Ovary (tissue), 9 donors: ENCODE results near the gene KCNIP1. TPM values are rescaled to one million over a fixed set of nuclear protein-coding genes. Genes with fewer than 3 reads are reported as not detected.

Source experiments
- DNase-seq, 5 donors: peaks; one replicate each; pipeline ENCODE4 v3.0.0-alpha.2; 2019 to 2020
- H3K27ac ChIP-seq, 2 donors: fragments of 200-600 bp; one replicate each; pipeline versions ENCODE4 v1.5.1 to v1.8.0; 2019 to 2022
- H3K27me3 ChIP-seq: fragments of 200-600 bp; one replicate; pipeline ENCODE4 v1.8.0; 2022
- H3K36me3 ChIP-seq: fragments of 200-600 bp; sonication (generic); one replicate; pipeline ENCODE4 v1.5.1; 2019
- H3K4me1 ChIP-seq: one replicate; pipeline ENCODE4 v1.8.1; 2013; ENCODE audit warnings: mild to moderate bottlenecking, moderate library complexity; ENCODE audit not compliant: insufficient read depth
- H3K4me3 ChIP-seq: fragments of 200-600 bp; sonication (generic); one replicate; pipeline ENCODE4 v1.5.1; 2017
- H3K9me3 ChIP-seq, 2 donors: fragments of 200-600 bp in 1 of 2; sonication (generic) in 1 of 2; one replicate each; pipeline versions ENCODE4 v1.5.1 to v1.8.1; 2013 to 2019; ENCODE audit warnings: mild to moderate bottlenecking in 1 of 2, moderate library complexity in 1 of 2
- EP300 ChIP-seq: sonication (generic); formaldehyde crosslinking; IDR thresholded peaks from one replicate; pipeline ENCODE4 v1.6.1; 2017; ENCODE audit warnings: antibody characterized with exemption
- POLR2A ChIP-seq: fragments of 450-650 bp; IDR thresholded peaks from one replicate; pipeline ENCODE4 v1.6.1; 2017; ENCODE audit warnings: antibody characterized with exemption, mild to moderate bottlenecking, moderate library complexity
- WGBS, 3 donors: extraction: QIAGEN DNeasy Blood & Tissue Kit in 1 of 3; methylation state at CpG; one replicate each; pipeline versions ENCODE4 v1.1.5 to v1.1.7; 2013 to 2017; 5-methylcytosine and 5-hydroxymethylcytosine counted together
- intact Hi-C, 4 donors: fragments of 100-400 bp; cut with DNase I; formaldehyde crosslinking; loops; one replicate each; pipeline versions ENCODE4 v1.11.0 to v1.15.1; 2022 to 2023
- polyA plus RNA-seq, 2 donors: library from polyadenylated mRNA; stranded (reverse); fragments of 200-250 nt in 1 of 2; fragments of 350-450 nt in 1 of 2; fragmentation: Illumina TruSeq in 1 of 2; extraction: RNeasy Lipid Tissue Mini Kit (QIAGEN cat#74804) in 1 of 2; gene quantifications; one replicate each; pipeline ENCODE4 v1.2.3, GENCODE V29; 2013 to 2014
- total RNA-seq, 7 donors: library from RNA; depleted of rRNA in 2 of 7; stranded (reverse); fragments of >200 nt in 2 of 7; fragmentation: NEBNext Ultra II Directional in 3 of 7; extraction: Animal tissue kit (Norgen Biotek cat#: 25700) in 3 of 7; gene quantifications; one replicate each; pipeline versions ENCODE4 v1.1.0 to v1.2.4, GENCODE V29; 2016 to 2023
- TF ChIP-seq, protein P1 (sequence below), 3 donors: fragments of 450-650 bp in 2 of 3; fragments of 200-600 bp in 1 of 3; IDR thresholded peaks; one replicate each; pipeline versions ENCODE4 v1.5.1 to v1.8.0; 2016 to 2022; ENCODE audit warnings: antibody characterized with exemption in 3 of 3, mild to moderate bottlenecking in 1 of 3
- donor health status: DM: no; HTN: no; CAD: no; lungs with moderate emphysema.
- donor health status: DM: no; HTN: no; CAD: no.
- donor health status: Bipolar disorder and iron deficiency.
- donor health status: DM: yes; HTN: yes; CAD: no.
- donor health status: DM: no; HTN: no; CAD: no.
- donor health status: DM: yes; HTN: yes; CAD: no.

The KCNIP1 gene
- total and polyA plus RNA-seq, 9 donors: 0.20 to 2.2 (median 0.66) TPM

DNA sequence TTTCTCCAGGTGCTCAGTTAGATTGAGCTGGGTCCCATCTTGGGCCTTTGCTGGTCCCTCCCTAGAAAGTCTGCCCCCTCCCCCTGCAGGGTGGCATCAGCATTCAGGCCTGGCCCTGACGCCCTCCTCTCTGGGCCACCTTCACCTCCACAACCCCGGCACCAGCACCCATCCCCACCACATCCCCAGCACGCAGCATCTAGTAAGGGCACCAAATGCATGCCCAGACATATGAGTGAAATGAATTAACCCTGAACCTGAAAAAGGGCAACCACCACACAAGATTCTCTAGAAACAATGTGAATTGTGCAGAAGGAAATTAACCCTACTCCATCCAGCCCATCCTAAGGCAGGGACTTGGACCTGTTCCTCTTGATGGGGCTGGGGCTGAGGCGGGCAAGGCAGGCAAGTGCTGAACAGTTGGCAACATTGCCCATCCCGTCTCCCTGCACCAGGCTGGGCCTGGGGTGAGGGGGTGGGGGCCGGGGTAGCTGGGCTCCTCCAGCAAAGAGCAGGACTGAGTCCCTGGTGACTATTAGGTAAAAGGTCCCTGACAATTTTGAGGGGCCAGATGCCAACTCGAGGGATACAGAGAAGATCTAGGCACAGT, 125.9 kb downstream of the KCNIP1 start:
- no peaks in the 10 kb centered on the region for H3K36me3 ChIP-seq
- DNase-seq: no peak
- H3K9me3 ChIP-seq: no peaks in the 10 kb centered on the region
- no peak for TF ChIP-seq EP300
- TF ChIP-seq, protein P1, sequence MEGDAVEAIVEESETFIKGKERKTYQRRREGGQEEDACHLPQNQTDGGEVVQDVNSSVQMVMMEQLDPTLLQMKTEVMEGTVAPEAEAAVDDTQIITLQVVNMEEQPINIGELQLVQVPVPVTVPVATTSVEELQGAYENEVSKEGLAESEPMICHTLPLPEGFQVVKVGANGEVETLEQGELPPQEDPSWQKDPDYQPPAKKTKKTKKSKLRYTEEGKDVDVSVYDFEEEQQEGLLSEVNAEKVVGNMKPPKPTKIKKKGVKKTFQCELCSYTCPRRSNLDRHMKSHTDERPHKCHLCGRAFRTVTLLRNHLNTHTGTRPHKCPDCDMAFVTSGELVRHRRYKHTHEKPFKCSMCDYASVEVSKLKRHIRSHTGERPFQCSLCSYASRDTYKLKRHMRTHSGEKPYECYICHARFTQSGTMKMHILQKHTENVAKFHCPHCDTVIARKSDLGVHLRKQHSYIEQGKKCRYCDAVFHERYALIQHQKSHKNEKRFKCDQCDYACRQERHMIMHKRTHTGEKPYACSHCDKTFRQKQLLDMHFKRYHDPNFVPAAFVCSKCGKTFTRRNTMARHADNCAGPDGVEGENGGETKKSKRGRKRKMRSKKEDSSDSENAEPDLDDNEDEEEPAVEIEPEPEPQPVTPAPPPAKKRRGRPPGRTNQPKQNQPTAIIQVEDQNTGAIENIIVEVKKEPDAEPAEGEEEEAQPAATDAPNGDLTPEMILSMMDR (IDR thresholded peaks at IDR 0.05): no peak
- no peak for TF ChIP-seq POLR2A
- WGBS, 3 donors: 89 to 95% (median 95%) methylated on average over 7 of the region's 7 CpGs
- intact Hi-C loops: loop anchor here in 3 of 4 donors (5.0 kb wide), 2 partner anchors 192 to 402 kb away; no protein-coding TSS in a partner anchor
- no peaks in the 10 kb centered on the region for H3K27me3 ChIP-seq
- no peak overlapping the region for H3K4me3 ChIP-seq
- peaks cover 10% of the 10 kb centered on the region for H3K4me1 ChIP-seq
- H3K27ac ChIP-seq: no peak overlapping the region

DNA sequence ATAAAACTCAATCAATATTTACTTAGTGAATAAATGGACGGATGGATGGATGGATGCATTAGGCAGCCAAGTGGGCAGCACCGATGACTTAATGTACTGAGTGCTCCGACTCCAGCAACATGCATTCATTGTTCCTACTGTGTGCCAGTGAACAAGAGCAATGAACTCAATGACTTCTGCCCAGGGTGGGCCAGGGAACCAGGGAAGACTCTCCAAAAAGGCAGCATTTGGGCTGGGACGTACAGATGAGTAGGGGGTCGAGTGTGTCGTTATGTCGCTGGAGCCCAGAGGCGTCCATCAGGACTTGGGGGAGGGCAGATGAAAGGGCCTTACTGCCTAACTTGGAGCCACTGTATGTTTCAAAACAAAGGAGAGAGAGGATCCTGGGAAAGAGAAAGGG, 126.4 kb downstream of the KCNIP1 start:
- 92 to 96% (median 94%) methylated on average over 8 of the region's 8 CpGs for WGBS, 3 donors
- no peak for DNase-seq
- Histone ChIP-seq H3K4me3 (no peak overlapping the region), H3K9me3 (no peaks in the 10 kb centered on the region), H3K36me3 (no peaks in the 10 kb centered on the region), H3K4me1 (peaks cover 10% of the 10 kb centered on the region), H3K27ac (no peak overlapping the region), H3K27me3 (no peaks in the 10 kb centered on the region)
- TF ChIP-seq EP300 (no peak), POLR2A (no peak)
- TF ChIP-seq, protein P1 (IDR thresholded peaks at IDR 0.05): no peak
- intact Hi-C loops: loop anchor here in 3 of 4 donors (5.0 kb wide), 2 partner anchors 193 to 403 kb away; no protein-coding TSS in a partner anchor

DNA sequence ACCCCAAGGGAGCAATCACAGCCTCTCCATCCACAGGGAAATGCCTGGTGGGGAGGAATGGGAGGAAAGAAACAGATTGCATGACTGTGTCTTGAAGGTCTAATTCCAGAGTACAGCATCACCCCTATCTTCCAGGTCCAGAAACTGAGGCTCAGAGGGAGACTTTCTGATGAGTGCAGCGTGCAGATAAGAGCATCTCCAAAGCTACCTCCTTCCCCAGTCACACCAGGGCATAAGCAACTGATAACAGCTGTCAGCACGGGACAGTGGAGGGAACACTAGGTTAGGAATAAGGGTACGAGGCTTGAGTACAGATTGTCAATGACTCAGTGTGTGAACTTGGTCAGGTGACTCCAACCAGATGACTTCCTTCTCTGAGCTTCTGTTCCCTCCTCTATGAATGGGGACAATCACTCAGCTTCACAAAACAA, 126.9 kb downstream of the KCNIP1 start:
- peaks cover 10% of the 10 kb centered on the region for H3K4me1 ChIP-seq
- TF ChIP-seq POLR2A (no peak), EP300 (no peak)
- TF ChIP-seq, protein P1 (IDR thresholded peaks at IDR 0.05): no peak
- H3K27me3 ChIP-seq: no peaks in the 10 kb centered on the region
- 65 to 70% (median 69%) methylated on average over 3 of the region's 3 CpGs for WGBS, 3 donors
- no peaks in the 10 kb centered on the region for H3K9me3 ChIP-seq
- no peak overlapping the region for H3K27ac ChIP-seq
- DNase-seq: no peak
- H3K4me3 ChIP-seq: no peak overlapping the region
- intact Hi-C loops: loop anchor here in 3 of 4 donors (5.0 kb wide), 2 partner anchors 193 to 403 kb away; no protein-coding TSS in a partner anchor
- H3K36me3 ChIP-seq: no peaks in the 10 kb centered on the region

DNA sequence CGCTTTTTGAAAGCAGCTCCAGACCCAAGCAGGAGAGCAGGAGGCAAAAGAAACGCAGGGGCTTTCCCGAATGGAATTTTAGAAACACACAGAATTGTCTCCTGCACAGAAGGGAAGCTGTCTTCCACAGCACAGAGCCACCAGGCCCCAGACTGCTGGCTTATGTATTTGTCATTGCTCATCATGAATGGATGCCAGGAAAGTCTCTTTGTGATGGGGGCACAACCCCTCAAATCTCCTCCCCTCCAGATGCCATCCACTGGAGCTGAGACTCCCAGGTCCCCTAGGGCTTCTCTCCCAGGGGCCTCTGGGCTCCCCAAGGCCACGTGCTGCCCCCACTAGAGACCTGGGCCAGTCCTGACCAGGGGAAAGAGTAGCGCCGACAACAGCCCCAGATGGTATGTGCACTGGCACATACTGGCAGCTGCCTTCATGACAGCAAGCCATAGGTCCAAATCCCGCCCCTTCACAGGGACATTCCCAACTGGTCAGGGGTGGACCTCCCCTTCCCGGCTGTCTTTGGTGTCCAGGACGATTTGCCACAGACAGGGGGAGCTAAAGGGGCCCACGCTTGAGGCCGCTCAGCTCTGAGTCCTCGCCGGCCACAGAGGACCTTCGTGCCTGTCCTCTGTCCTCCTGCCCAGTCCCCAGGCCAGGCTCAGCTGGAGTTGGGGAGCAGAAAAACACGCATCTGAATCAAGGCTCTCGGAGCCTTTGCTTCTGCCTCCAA, 127.8 kb downstream of the KCNIP1 start:
- no peak overlapping the region for H3K27ac ChIP-seq
- DNase-seq: peak in 2 of 5 donors; percentile 25 to 27
- WGBS, 3 donors: 59 to 65% (median 61%) methylated on average over 16 of the region's 16 CpGs
- peaks cover 10% of the 10 kb centered on the region for H3K4me1 ChIP-seq
- H3K36me3 ChIP-seq: no peaks in the 10 kb centered on the region
- no peaks in the 10 kb centered on the region for H3K27me3 ChIP-seq
- H3K9me3 ChIP-seq: no peaks in the 10 kb centered on the region
- intact Hi-C loops: loop anchor here in 3 of 4 donors (2.0 to 5.0 kb wide), 3 partner anchors 29 to 404 kb away; no protein-coding TSS in a partner anchor
- no peak overlapping the region for H3K4me3 ChIP-seq
- TF ChIP-seq EP300 (no peak), POLR2A (no peak)
- TF ChIP-seq, protein P1 (IDR thresholded peaks at IDR 0.05): no peak
